OCI-LY1 (cell line): ENCODE results near the gene ST13.

Experiments
- H2AFZ ChIP-seq: fragments of 200-600 bp; sonication (generic), shearing (Covaris generic); 2 replicates; pipeline ENCODE4 v1.6.0; 2014; ENCODE audit warnings: antibody characterized with exemption, mild to moderate bottlenecking, low read length
- H3F3A ChIP-seq: fragments of 200-600 bp; sonication (generic), shearing (Covaris generic); 2 replicates; pipeline ENCODE4 v1.6.0; 2014; ENCODE audit warnings: mild to moderate bottlenecking, antibody characterized with exemption, low read length, moderate library complexity; ENCODE audit not compliant: insufficient read depth
- H3K27ac ChIP-seq: fragments of 200-600 bp; sonication (generic); 2 replicates; pipeline ENCODE4 v1.5.1; 2014; ENCODE audit warnings: low read length, mixed run types, mild to moderate bottlenecking, low read depth; ENCODE audit not compliant: poor library complexity, severe bottlenecking
- H3K27me3 ChIP-seq: fragments of 200-600 bp; sonication (generic); 2 replicates; pipeline ENCODE4 v1.6.0; 2014; ENCODE audit warnings: antibody characterized with exemption, mild to moderate bottlenecking, low read length, moderate library complexity; ENCODE audit not compliant: insufficient read depth
- H3K36me3 ChIP-seq: fragments of 200-600 bp; sonication (generic); 2 replicates; pipeline ENCODE4 v1.6.1; 2014; ENCODE audit warnings: mild to moderate bottlenecking, antibody characterized with exemption, low read length, moderate library complexity, mixed read lengths; ENCODE audit not compliant: insufficient read depth
- H3K4me1 ChIP-seq: fragments of 200-600 bp; sonication (generic); 2 replicates; pipeline ENCODE4 v1.5.1; 2014; ENCODE audit warnings: mild to moderate bottlenecking, low read length, moderate library complexity; ENCODE audit not compliant: insufficient read depth, severe bottlenecking
- H3K4me2 ChIP-seq: fragments of 200-600 bp; sonication (generic), shearing (Covaris generic); 2 replicates; pipeline ENCODE4 v1.6.1; 2014; ENCODE audit warnings: low read length
- H3K4me3 ChIP-seq: fragments of 200-600 bp; sonication (generic); 2 replicates; pipeline ENCODE4 v1.5.1; 2014; ENCODE audit warnings: low read length, low read depth, mild to moderate bottlenecking, mixed read lengths; ENCODE audit not compliant: poor library complexity, severe bottlenecking
- H3K79me2 ChIP-seq: fragments of 200-600 bp; shearing (Covaris generic); 2 replicates; pipeline ENCODE4 v1.6.1; 2016; ENCODE audit warnings: mixed run types, low read length, mixed read lengths; ENCODE audit not compliant: insufficient read depth
- H3K9ac ChIP-seq: fragments of 200-600 bp; sonication (generic), shearing (Covaris generic); 2 replicates; pipeline ENCODE4 v1.6.1; 2014; ENCODE audit warnings: mild to moderate bottlenecking, low read length, mixed read lengths
- H3K9me2 ChIP-seq: fragments of 200-600 bp; sonication (generic), shearing (Covaris generic); 2 replicates; pipeline ENCODE4 v1.6.1; 2014; ENCODE audit warnings: low read depth, mild to moderate bottlenecking, low read length, mixed read lengths
- H3K9me3 ChIP-seq: fragments of 200-600 bp; shearing (Covaris generic); 2 replicates; pipeline ENCODE4 v1.6.1; 2014; ENCODE audit warnings: low read length, mixed read lengths
- H4K20me1 ChIP-seq: fragments of 200-600 bp; sonication (generic), shearing (Covaris generic); 2 replicates; pipeline ENCODE4 v1.6.0; 2016; ENCODE audit warnings: mild to moderate bottlenecking, low read length; ENCODE audit not compliant: insufficient read depth
- EZH2 ChIP-seq: fragments of 200-600 bp; sonication (generic), shearing (Covaris generic); IDR thresholded peaks from 2 replicates; pipeline ENCODE4 v1.8.0; 2017; ENCODE audit warnings: borderline replicate concordance, mixed run types, mild to moderate bottlenecking, antibody characterized with exemption, low read length, moderate library complexity, mixed read lengths
- TF ChIP-seq, protein P1 (sequence below): fragments of 200-600 bp; sonication (generic), shearing (Covaris generic); IDR thresholded peaks from 2 replicates; pipeline ENCODE4 v1.5.1; 2017; ENCODE audit warnings: mild to moderate bottlenecking, antibody characterized with exemption, low read length, moderate library complexity, mixed read lengths

Gene ST13

DNA sequence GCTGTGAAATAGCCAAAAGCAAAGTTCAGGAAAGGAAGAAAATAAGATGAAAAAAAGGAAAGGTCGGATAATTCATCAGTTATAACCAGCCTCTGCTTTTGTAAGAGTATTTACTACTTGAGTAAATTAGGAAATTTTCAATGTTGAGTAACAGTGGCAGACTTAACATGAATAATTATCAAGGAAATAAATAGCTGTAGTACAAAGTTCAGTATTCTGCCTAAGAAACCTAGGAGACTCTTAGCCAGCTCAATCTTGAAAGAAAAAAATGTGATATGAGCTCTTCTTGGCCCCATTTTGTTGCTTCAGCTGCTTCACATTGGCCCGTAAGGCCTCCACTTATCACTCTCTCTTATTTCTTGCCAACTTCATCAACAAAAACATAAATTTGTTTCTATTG, 22.5 kb upstream of the ST13 start:
- H3F3A ChIP-seq: no peaks in the 10 kb centered on the region
- no peaks in the 10 kb centered on the region for H3K9me2 ChIP-seq
- no peak overlapping the region for H3K4me2 ChIP-seq
- no peaks in the 10 kb centered on the region for H4K20me1 ChIP-seq
- no peaks in the 10 kb centered on the region for H3K79me2 ChIP-seq
- H3K27me3 ChIP-seq: no peaks in the 10 kb centered on the region
- H3K9ac ChIP-seq: no peak overlapping the region
- H2AFZ ChIP-seq: no peak overlapping the region
- H3K9me3 ChIP-seq: no peaks in the 10 kb centered on the region
- no peak overlapping the region for H3K27ac ChIP-seq
- H3K4me3 ChIP-seq: no peak overlapping the region
- peaks cover 25% of the 10 kb centered on the region; the same call in 1 of the 2 replicates for H3K36me3 ChIP-seq
- H3K4me1 ChIP-seq: no peaks in the 10 kb centered on the region
- TF ChIP-seq, protein P1, sequence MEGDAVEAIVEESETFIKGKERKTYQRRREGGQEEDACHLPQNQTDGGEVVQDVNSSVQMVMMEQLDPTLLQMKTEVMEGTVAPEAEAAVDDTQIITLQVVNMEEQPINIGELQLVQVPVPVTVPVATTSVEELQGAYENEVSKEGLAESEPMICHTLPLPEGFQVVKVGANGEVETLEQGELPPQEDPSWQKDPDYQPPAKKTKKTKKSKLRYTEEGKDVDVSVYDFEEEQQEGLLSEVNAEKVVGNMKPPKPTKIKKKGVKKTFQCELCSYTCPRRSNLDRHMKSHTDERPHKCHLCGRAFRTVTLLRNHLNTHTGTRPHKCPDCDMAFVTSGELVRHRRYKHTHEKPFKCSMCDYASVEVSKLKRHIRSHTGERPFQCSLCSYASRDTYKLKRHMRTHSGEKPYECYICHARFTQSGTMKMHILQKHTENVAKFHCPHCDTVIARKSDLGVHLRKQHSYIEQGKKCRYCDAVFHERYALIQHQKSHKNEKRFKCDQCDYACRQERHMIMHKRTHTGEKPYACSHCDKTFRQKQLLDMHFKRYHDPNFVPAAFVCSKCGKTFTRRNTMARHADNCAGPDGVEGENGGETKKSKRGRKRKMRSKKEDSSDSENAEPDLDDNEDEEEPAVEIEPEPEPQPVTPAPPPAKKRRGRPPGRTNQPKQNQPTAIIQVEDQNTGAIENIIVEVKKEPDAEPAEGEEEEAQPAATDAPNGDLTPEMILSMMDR: no peak
- TF ChIP-seq EZH2: no peak

DNA sequence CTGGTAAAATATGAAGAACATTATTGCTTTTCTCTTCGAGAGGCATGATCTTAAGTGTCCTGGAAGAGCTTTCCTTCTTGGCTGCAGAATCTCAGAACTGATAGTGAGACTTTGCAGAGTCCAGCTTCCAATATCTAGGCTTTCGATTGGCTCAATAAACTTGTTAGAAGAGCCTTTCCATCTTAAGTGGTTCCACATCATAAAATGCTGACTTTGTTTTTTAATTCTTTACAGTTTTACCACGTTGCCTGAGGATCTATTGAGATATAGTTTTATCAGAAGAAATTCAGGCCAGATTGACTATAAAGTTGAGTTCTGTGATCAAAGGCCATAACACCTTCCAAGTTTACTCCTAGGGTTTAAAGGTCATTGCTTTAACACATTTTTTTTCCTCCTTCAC, 21.0 kb upstream of the ST13 start:
- Histone ChIP-seq H4K20me1 (no peaks in the 10 kb centered on the region), H3K27ac (no peak overlapping the region), H2AFZ (no peak overlapping the region), H3K79me2 (no peaks in the 10 kb centered on the region), H3F3A (no peaks in the 10 kb centered on the region), H3K4me2 (no peak overlapping the region), H3K9me3 (no peaks in the 10 kb centered on the region), H3K4me1 (no peaks in the 10 kb centered on the region), H3K27me3 (no peaks in the 10 kb centered on the region), H3K36me3 (peaks cover 14% of the 10 kb centered on the region; the same call in 1 of the 2 replicates), H3K9ac (no peak overlapping the region), H3K4me3 (no peak overlapping the region), H3K9me2 (no peaks in the 10 kb centered on the region)
- no peak for TF ChIP-seq EZH2
- TF ChIP-seq, protein P1: no peak

DNA sequence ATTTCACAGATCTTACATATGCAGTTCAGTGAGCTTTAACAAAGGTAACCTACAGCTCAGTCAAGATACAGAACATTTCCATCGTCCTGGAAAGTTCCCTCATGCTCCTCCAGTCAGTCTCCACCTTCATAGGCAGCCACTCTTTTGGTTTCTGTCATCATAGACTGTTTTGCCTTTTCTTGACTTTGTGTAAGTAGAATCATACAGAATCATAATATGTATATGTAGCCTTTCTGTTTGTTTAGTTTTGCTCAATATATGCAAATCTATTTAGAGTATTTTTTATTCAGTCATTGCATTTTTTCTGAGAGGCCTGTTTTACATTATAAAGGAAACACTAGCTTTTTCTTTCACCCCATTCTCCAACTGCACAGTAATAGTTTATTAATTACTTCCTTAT, 20.5 kb upstream of the ST13 start:
- no peak overlapping the region for H3K4me2 ChIP-seq
- no peaks in the 10 kb centered on the region for H3K79me2 ChIP-seq
- no peaks in the 10 kb centered on the region for H3K9me3 ChIP-seq
- H3K27me3 ChIP-seq: no peaks in the 10 kb centered on the region
- H3K9ac ChIP-seq: no peak overlapping the region
- no peak overlapping the region for H3K4me3 ChIP-seq
- H3F3A ChIP-seq: no peaks in the 10 kb centered on the region
- TF ChIP-seq, protein P1: no peak
- no peak for TF ChIP-seq EZH2
- no peak overlapping the region for H2AFZ ChIP-seq
- no peak overlapping the region for H3K27ac ChIP-seq
- peaks cover 11% of the 10 kb centered on the region; the same call in 1 of the 2 replicates for H3K36me3 ChIP-seq
- H3K9me2 ChIP-seq: no peaks in the 10 kb centered on the region
- no peaks in the 10 kb centered on the region for H4K20me1 ChIP-seq
- no peaks in the 10 kb centered on the region for H3K4me1 ChIP-seq
